Thyroid gland (tissue), 4 donors: ENCODE data around the gene UFD1.

Source experiments
- POLR2A ChIP-seq, 2 donors: fragments of 450-650 bp; IDR thresholded peaks; one replicate each; pipeline ENCODE4 v1.6.1; 2017; ENCODE audit warnings: antibody characterized with exemption in 2 of 2, mild to moderate bottlenecking in 2 of 2, moderate library complexity in 1 of 2
- TF ChIP-seq, protein P1 (sequence below), 6 experiments: fragments of 200-600 bp in 3 of 6; fragments of 450-650 bp in 3 of 6; sonication (generic) in 3 of 6; IDR thresholded peaks; one replicate each; pipeline ENCODE4 v1.5.1; 2016 to 2019; ENCODE audit warnings: antibody characterized with exemption in 6 of 6, mild to moderate bottlenecking in 2 of 6, inconsistent platforms in 1 of 6, moderate library complexity in 1 of 6

DNA sequence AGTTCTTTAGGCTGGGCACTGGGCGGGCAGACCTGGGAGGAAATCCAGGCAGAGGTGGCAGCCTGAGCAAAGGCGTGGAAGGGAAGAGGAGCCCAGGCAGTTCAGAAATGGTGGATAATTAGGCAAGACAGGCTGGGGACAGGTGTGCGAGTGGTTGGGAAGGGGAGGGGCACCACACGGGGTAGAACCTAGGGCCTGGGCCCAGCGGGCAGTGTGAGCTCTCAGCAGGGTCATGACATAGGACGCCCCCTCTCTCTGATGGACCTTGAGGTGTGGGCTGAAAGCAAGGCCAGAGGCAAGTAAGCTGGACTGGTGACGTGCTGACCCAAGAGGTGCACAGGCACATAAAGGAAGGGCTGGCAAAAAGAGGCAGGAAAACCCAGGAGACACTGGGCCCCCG, 6.8 kb downstream of the UFD1 start:
- TF ChIP-seq, protein P1, sequence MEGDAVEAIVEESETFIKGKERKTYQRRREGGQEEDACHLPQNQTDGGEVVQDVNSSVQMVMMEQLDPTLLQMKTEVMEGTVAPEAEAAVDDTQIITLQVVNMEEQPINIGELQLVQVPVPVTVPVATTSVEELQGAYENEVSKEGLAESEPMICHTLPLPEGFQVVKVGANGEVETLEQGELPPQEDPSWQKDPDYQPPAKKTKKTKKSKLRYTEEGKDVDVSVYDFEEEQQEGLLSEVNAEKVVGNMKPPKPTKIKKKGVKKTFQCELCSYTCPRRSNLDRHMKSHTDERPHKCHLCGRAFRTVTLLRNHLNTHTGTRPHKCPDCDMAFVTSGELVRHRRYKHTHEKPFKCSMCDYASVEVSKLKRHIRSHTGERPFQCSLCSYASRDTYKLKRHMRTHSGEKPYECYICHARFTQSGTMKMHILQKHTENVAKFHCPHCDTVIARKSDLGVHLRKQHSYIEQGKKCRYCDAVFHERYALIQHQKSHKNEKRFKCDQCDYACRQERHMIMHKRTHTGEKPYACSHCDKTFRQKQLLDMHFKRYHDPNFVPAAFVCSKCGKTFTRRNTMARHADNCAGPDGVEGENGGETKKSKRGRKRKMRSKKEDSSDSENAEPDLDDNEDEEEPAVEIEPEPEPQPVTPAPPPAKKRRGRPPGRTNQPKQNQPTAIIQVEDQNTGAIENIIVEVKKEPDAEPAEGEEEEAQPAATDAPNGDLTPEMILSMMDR (IDR thresholded peaks at IDR 0.05) = no peak
- TF ChIP-seq POLR2A (IDR thresholded peaks at IDR 0.05) = no peak
